H9 (cell line): Measurements from ENCODE around the gene ATP1A2. TPM values are rescaled to one million over a fixed set of nuclear protein-coding genes. Genes with fewer than 3 reads are reported as not detected.

ENCODE experiments used
- DNase-seq: peaks from one replicate; pipeline ENCODE4 v3.0.0-alpha.2; 2017
- H2AFZ ChIP-seq: one replicate; pipeline ENCODE4 v1.6.1; 2013; ENCODE audit warnings: mild to moderate bottlenecking, low read length, control low read depth, moderate library complexity
- H2AK5ac ChIP-seq: 2 replicates; pipeline ENCODE4 v1.6.1; 2013; ENCODE audit warnings: low read length, control low read depth, mixed read lengths; ENCODE audit not compliant: insufficient read length
- H2BK120ac ChIP-seq: one replicate; pipeline ENCODE4 v1.6.1; 2013; ENCODE audit warnings: low read depth, mild to moderate bottlenecking, low read length, control low read depth, inconsistent platforms; ENCODE audit not compliant: poor library complexity, severe bottlenecking
- H2BK12ac ChIP-seq: 2 replicates; pipeline ENCODE4 v1.6.1; 2013; ENCODE audit warnings: low read length, control low read depth, mixed read lengths, low read depth; ENCODE audit not compliant: insufficient read length
- H2BK15ac ChIP-seq: 2 replicates; pipeline ENCODE4 v1.6.1; 2013; ENCODE audit warnings: low read depth, low read length, control low read depth
- H2BK20ac ChIP-seq: one replicate; pipeline ENCODE4 v1.6.1; 2013; ENCODE audit warnings: low read depth, mild to moderate bottlenecking, low read length, control low read depth, inconsistent platforms; ENCODE audit not compliant: poor library complexity, severe bottlenecking
- H2BK5ac ChIP-seq: 2 replicates; pipeline ENCODE4 v1.6.1; 2013; ENCODE audit warnings: low read length, control low read depth, mixed read lengths; ENCODE audit not compliant: insufficient read length
- H3K14ac ChIP-seq: 2 replicates; pipeline ENCODE4 v1.6.1; 2013; ENCODE audit warnings: low read length, control low read depth; ENCODE audit not compliant: insufficient read depth
- H3K18ac ChIP-seq: 2 replicates; pipeline ENCODE4 v1.6.1; 2013; ENCODE audit warnings: low read depth, mild to moderate bottlenecking, mixed read lengths, low read length, control low read depth; ENCODE audit not compliant: insufficient read length
- H3K23ac ChIP-seq: 2 replicates; pipeline ENCODE4 v1.6.1; 2013; ENCODE audit warnings: low read length, control low read depth, mixed read lengths, low read depth; ENCODE audit not compliant: insufficient read length
- H3K23me2 ChIP-seq: 2 replicates; pipeline ENCODE4 v1.6.1; 2013; ENCODE audit warnings: low read depth, mild to moderate bottlenecking, mixed read lengths, low read length, control low read depth; ENCODE audit not compliant: insufficient read length, poor library complexity, severe bottlenecking
- H3K27ac ChIP-seq: 2 replicates; pipeline ENCODE4 v1.5.1; 2013; ENCODE audit warnings: low read length, control low read depth, mixed read lengths, low read depth; ENCODE audit not compliant: insufficient read length
- H3K27me3 ChIP-seq: 2 replicates; pipeline ENCODE4 v1.6.1; 2013; ENCODE audit warnings: low read length, control low read depth, inconsistent platforms; ENCODE audit not compliant: insufficient read depth
- H3K4ac ChIP-seq: 2 replicates; pipeline ENCODE4 v1.6.1; 2013; ENCODE audit warnings: low read depth, mild to moderate bottlenecking, control low read depth, inconsistent platforms, low read length, moderate library complexity
- H3K4me1 ChIP-seq: 2 replicates; pipeline ENCODE4 v1.6.1; 2013; ENCODE audit warnings: low read length, control low read depth, inconsistent platforms; ENCODE audit not compliant: insufficient read depth
- H3K4me2 ChIP-seq: 2 replicates; pipeline ENCODE4 v1.6.1; 2013; ENCODE audit warnings: low read length, control low read depth, mixed read lengths; ENCODE audit not compliant: insufficient read length, insufficient read depth
- H3K56ac ChIP-seq: 2 replicates; pipeline ENCODE4 v1.6.1; 2013; ENCODE audit warnings: low read depth, mild to moderate bottlenecking, mixed read lengths, low read length, control low read depth; ENCODE audit not compliant: insufficient read length
- H3K79me1 ChIP-seq: 2 replicates; pipeline ENCODE4 v1.6.1; 2013; ENCODE audit warnings: low read depth, mild to moderate bottlenecking, moderate library complexity, low read length, control low read depth, inconsistent platforms; ENCODE audit not compliant: insufficient read depth, poor library complexity, severe bottlenecking
- H3K79me2 ChIP-seq: 2 replicates; pipeline ENCODE4 v1.6.1; 2013; ENCODE audit warnings: low read length, control low read depth, inconsistent platforms; ENCODE audit not compliant: insufficient read depth
- H3K9ac ChIP-seq: 2 replicates; pipeline ENCODE4 v1.6.1; 2013; ENCODE audit warnings: low read length, control low read depth, mixed read lengths; ENCODE audit not compliant: insufficient read length; ENCODE audit errors: extremely low read depth
- H3K9me3 ChIP-seq: one replicate; pipeline ENCODE4 v1.6.1; 2013; ENCODE audit warnings: low read depth, low read length, inconsistent platforms; ENCODE audit not compliant: control insufficient read depth
- H3T11ph ChIP-seq: one replicate; pipeline ENCODE4 v1.6.1; 2013; ENCODE audit warnings: mild to moderate bottlenecking, low read length, control low read depth, inconsistent platforms
- H4K20me1 ChIP-seq: one replicate; pipeline ENCODE4 v1.6.1; 2013; ENCODE audit not compliant: control insufficient read depth, insufficient read length, insufficient read depth
- H4K5ac ChIP-seq: 2 replicates; pipeline ENCODE4 v1.6.1; 2013; ENCODE audit warnings: low read depth, mild to moderate bottlenecking, mixed read lengths, low read length, control low read depth; ENCODE audit not compliant: insufficient read length
- H4K8ac ChIP-seq: replicated peaks from 2 replicates; pipeline ENCODE4 v1.6.1; 2013; ENCODE audit warnings: low read length, control low read depth, mixed read lengths, low read depth; ENCODE audit not compliant: insufficient read length
- H4K91ac ChIP-seq: 2 replicates; pipeline ENCODE4 v1.6.1; 2013; ENCODE audit warnings: low read depth, mild to moderate bottlenecking, moderate library complexity, mixed read lengths, low read length, control low read depth; ENCODE audit not compliant: insufficient read length
- H3K27ac Mint-ChIP-seq, 3 experiments: 2 replicates in 2 of 3; 3 replicates in 1 of 3; pipeline ENCODE4 v1.8.0; 2020 to 2021; ENCODE audit warnings: mixed read lengths in 3 of 3, mild to moderate bottlenecking in 1 of 3, moderate library complexity in 1 of 3
- H3K27me3 Mint-ChIP-seq: 2 replicates; pipeline ENCODE4 v1.8.0; 2021; ENCODE audit warnings: low read depth, mild to moderate bottlenecking, moderate library complexity, mixed read lengths
- H3K36me3 Mint-ChIP-seq, 3 experiments: 2 replicates in 2 of 3; 3 replicates in 1 of 3; pipeline ENCODE4 v1.8.0; 2020 to 2021; ENCODE audit warnings: low read depth in 3 of 3, mixed read lengths in 3 of 3; ENCODE audit not compliant: insufficient read depth in 1 of 3
- H3K4me1 Mint-ChIP-seq, 2 experiments: 2 replicates each; pipeline ENCODE4 v1.8.0; 2020; ENCODE audit warnings: mixed read lengths in 2 of 2
- H3K4me3 Mint-ChIP-seq, 2 experiments: 2 replicates in 1 of 2; 3 replicates in 1 of 2; pipeline ENCODE4 v1.8.0; 2020 to 2021; ENCODE audit warnings: mild to moderate bottlenecking in 2 of 2, mixed read lengths in 2 of 2, moderate library complexity in 1 of 2
- H3K9me3 Mint-ChIP-seq, 2 experiments: 2 replicates in 1 of 2; 3 replicates in 1 of 2; pipeline ENCODE4 v1.8.0; 2020; ENCODE audit warnings: mild to moderate bottlenecking in 2 of 2, mixed read lengths in 2 of 2, moderate library complexity in 1 of 2
- CTCF ChIP-seq: fragments of 200-600 bp; sonication (generic); conservative IDR thresholded peaks from 3 replicates; pipeline ENCODE4 v1.8.0; 2021; ENCODE audit warnings: antibody characterized with exemption, mild to moderate bottlenecking
- WGBS: extraction: QIAGEN DNeasy Blood & Tissue Kit; methylation state at CpG from one replicate; pipeline ENCODE4 v1.1.7; 2013; ENCODE audit warnings: missing lambda C conversion rate, low lambda C conversion rate, mixed read lengths; ENCODE audit not compliant: insufficient read length; ENCODE audit errors: extremely low coverage; 5-methylcytosine and 5-hydroxymethylcytosine counted together
- total RNA-seq: library from RNA; stranded (reverse); gene quantifications from 2 replicates; pipeline ENCODE4 v1.2.1, GENCODE V29; 2021

Gene ATP1A2
- total RNA-seq, 1 experiment from 2014 or later = 3.0 TPM

- no peak overlapping the region for H2AFZ ChIP-seq
- H3K4me1 ChIP-seq = peaks cover 6% of the 10 kb centered on the region; the same call in 1 of the 2 replicates
- no peak overlapping the region for H3T11ph ChIP-seq
- no peak overlapping the region for H4K91ac ChIP-seq
- no peaks in the 10 kb centered on the region for H3K79me1 ChIP-seq
- no peaks in the 10 kb centered on the region for H3K79me2 ChIP-seq
- H3K27me3 ChIP-seq = no peaks in the 10 kb centered on the region
- no peak overlapping the region for H2BK12ac ChIP-seq
- Mint-ChIP-seq H3K27me3 (peaks cover 32% of the 10 kb centered on the region), H3K4me1 (peaks cover 16 to 29% of the 10 kb centered on the region in 2 experiments), H3K27ac (no peak overlapping the region), H3K36me3 (no peaks in the 10 kb centered on the region), H3K9me3 (no peaks in the 10 kb centered on the region; a peak in 1 of 5 replicates), H3K4me3 (no peak overlapping the region)
- H3K18ac ChIP-seq = no peak overlapping the region
- H3K27ac ChIP-seq = no peak overlapping the region
- no peak overlapping the region for H3K23ac ChIP-seq
- no peaks in the 10 kb centered on the region for H4K20me1 ChIP-seq
- no peak overlapping the region for H3K4ac ChIP-seq
- H2BK20ac ChIP-seq = no peak overlapping the region
- DNase-seq = no peak
- H2AK5ac ChIP-seq = no peak overlapping the region
- H2BK15ac ChIP-seq = no peak overlapping the region
- H3K14ac ChIP-seq = no peak overlapping the region
- no peaks in the 10 kb centered on the region for H3K23me2 ChIP-seq
- no peaks in the 10 kb centered on the region for H3K9me3 ChIP-seq
- no peak overlapping the region for H2BK5ac ChIP-seq
- H2BK120ac ChIP-seq = no peak overlapping the region
- TF ChIP-seq CTCF = peak; percentile 46; the same call in 2 of the 3 replicates
- no peak overlapping the region for H4K5ac ChIP-seq
- H3K56ac ChIP-seq = no peak overlapping the region
- no peak overlapping the region for H4K8ac ChIP-seq
- H3K4me2 ChIP-seq = no peak overlapping the region
- H3K9ac ChIP-seq = no peak overlapping the region
- no CpG with 5 or more reads among the region's 1 CpG for WGBS
These were observed 48.1 kb downstream of the ATP1A2 start for GRCh38 chr1:160163615-160164014.
